ENCODE data around the gene AMPD3.

Gene AMPD3

GRCh38 chr11:10480760-10481159, 25.7 kb downstream of the AMPD3 start:
- no peak overlapping the region for H3K9ac ChIP-seq (ENCODE audit: low read length in 2 of 2)
- no peaks in the 10 kb centered on the region for H3K27me3 ChIP-seq (ENCODE audit: control insufficient read depth in 1 of 2, insufficient read depth in 2 of 2, low read length in 2 of 2)
- no peaks in the 10 kb centered on the region for H3K36me3 ChIP-seq (ENCODE audit: control insufficient read depth in 2 of 2, insufficient read depth in 2 of 2, low read length in 2 of 2)
- no peak overlapping the region for H3K27ac ChIP-seq (ENCODE audit: low read length)
- H3K4me1 ChIP-seq (ENCODE audit: control insufficient read depth, insufficient read depth, low read length), result peaks cover 10% of the 10 kb centered on the region
- H3K4me3 ChIP-seq (ENCODE audit: low read length in 2 of 2), result no peak overlapping the region
- H3K9me3 ChIP-seq (ENCODE audit: control insufficient read depth in 2 of 2, low read length in 2 of 2), result no peaks in the 10 kb centered on the region

GRCh38 chr11:10481560-10482349, 26.7 kb downstream of the AMPD3 start:
- no peaks in the 10 kb centered on the region for H3K27me3 ChIP-seq (ENCODE audit: control insufficient read depth in 1 of 2, insufficient read depth in 2 of 2, low read length in 2 of 2)
- H3K9me3 ChIP-seq (ENCODE audit: control insufficient read depth in 2 of 2, low read length in 2 of 2), result no peaks in the 10 kb centered on the region
- H3K36me3 ChIP-seq (ENCODE audit: control insufficient read depth in 2 of 2, insufficient read depth in 2 of 2, low read length in 2 of 2), result no peaks in the 10 kb centered on the region
- H3K9ac ChIP-seq (ENCODE audit: low read length in 2 of 2), result no peak overlapping the region
- no peak overlapping the region for H3K4me3 ChIP-seq (ENCODE audit: low read length in 2 of 2)
- no peak overlapping the region for H3K27ac ChIP-seq (ENCODE audit: low read length)
- peaks cover 10% of the 10 kb centered on the region for H3K4me1 ChIP-seq (ENCODE audit: control insufficient read depth, insufficient read depth, low read length)

- no peaks in the 10 kb centered on the region for H3K36me3 ChIP-seq (ENCODE audit: control insufficient read depth in 2 of 2, insufficient read depth in 2 of 2, low read length in 2 of 2)
- H3K27ac ChIP-seq (ENCODE audit: low read length), result no peak overlapping the region
- H3K9ac ChIP-seq (ENCODE audit: low read length in 2 of 2), result no peak overlapping the region
- no peaks in the 10 kb centered on the region for H3K27me3 ChIP-seq (ENCODE audit: control insufficient read depth in 1 of 2, insufficient read depth in 2 of 2, low read length in 2 of 2)
- no peaks in the 10 kb centered on the region for H3K9me3 ChIP-seq (ENCODE audit: control insufficient read depth in 2 of 2, low read length in 2 of 2)
- peaks cover 10% of the 10 kb centered on the region for H3K4me1 ChIP-seq (ENCODE audit: control insufficient read depth, insufficient read depth, low read length)
- no peak overlapping the region for H3K4me3 ChIP-seq (ENCODE audit: low read length in 2 of 2)
Observed at GRCh38 chr11:10483174-10483573, 28.1 kb downstream of the AMPD3 start.

- no peaks in the 10 kb centered on the region for H3K9me3 ChIP-seq (ENCODE audit: control insufficient read depth in 2 of 2, low read length in 2 of 2)
- H3K9ac ChIP-seq (ENCODE audit: low read length in 2 of 2), result no peak overlapping the region
- H3K36me3 ChIP-seq (ENCODE audit: control insufficient read depth in 2 of 2, insufficient read depth in 2 of 2, low read length in 2 of 2), result no peaks in the 10 kb centered on the region
- no peak overlapping the region for H3K4me3 ChIP-seq (ENCODE audit: low read length in 2 of 2)
- H3K27me3 ChIP-seq (ENCODE audit: control insufficient read depth in 1 of 2, insufficient read depth in 2 of 2, low read length in 2 of 2), result no peaks in the 10 kb centered on the region
- no peak overlapping the region for H3K27ac ChIP-seq (ENCODE audit: low read length)
- H3K4me1 ChIP-seq (ENCODE audit: control insufficient read depth, insufficient read depth, low read length), result peaks cover 10% of the 10 kb centered on the region
Observed at GRCh38 chr11:10483584-10483983, 28.5 kb downstream of the AMPD3 start.

- Histone ChIP-seq H3K4me1 (ENCODE audit: control insufficient read depth, insufficient read depth, low read length) (peaks cover under 1% of the 10 kb centered on the region), H3K9ac (ENCODE audit: low read length in 2 of 2) (no peak overlapping the region), H3K9me3 (ENCODE audit: control insufficient read depth in 2 of 2, low read length in 2 of 2) (no peaks in the 10 kb centered on the region), H3K27me3 (ENCODE audit: control insufficient read depth in 1 of 2, insufficient read depth in 2 of 2, low read length in 2 of 2) (no peaks in the 10 kb centered on the region), H3K36me3 (ENCODE audit: control insufficient read depth in 2 of 2, insufficient read depth in 2 of 2, low read length in 2 of 2) (no peaks in the 10 kb centered on the region), H3K27ac (ENCODE audit: low read length) (no peak overlapping the region), H3K4me3 (ENCODE audit: low read length in 2 of 2) (no peak overlapping the region)
Observed at GRCh38 chr11:10484461-10485180, 29.6 kb downstream of the AMPD3 start.

GRCh38 chr11:10485646-10486045, 30.6 kb downstream of the AMPD3 start:
- H3K27me3 ChIP-seq (ENCODE audit: control insufficient read depth in 1 of 2, insufficient read depth in 2 of 2, low read length in 2 of 2), result no peaks in the 10 kb centered on the region
- no peak overlapping the region for H3K4me3 ChIP-seq (ENCODE audit: low read length in 2 of 2)
- H3K36me3 ChIP-seq (ENCODE audit: control insufficient read depth in 2 of 2, insufficient read depth in 2 of 2, low read length in 2 of 2), result no peaks in the 10 kb centered on the region
- H3K4me1 ChIP-seq (ENCODE audit: control insufficient read depth, insufficient read depth, low read length), result no peaks in the 10 kb centered on the region
- no peaks in the 10 kb centered on the region for H3K9me3 ChIP-seq (ENCODE audit: control insufficient read depth in 2 of 2, low read length in 2 of 2)
- H3K9ac ChIP-seq (ENCODE audit: low read length in 2 of 2), result no peak overlapping the region
- H3K27ac ChIP-seq (ENCODE audit: low read length), result no peak overlapping the region

- Histone ChIP-seq H3K36me3 (ENCODE audit: control insufficient read depth in 2 of 2, insufficient read depth in 2 of 2, low read length in 2 of 2) (no peaks in the 10 kb centered on the region), H3K9me3 (ENCODE audit: control insufficient read depth in 2 of 2, low read length in 2 of 2) (no peaks in the 10 kb centered on the region), H3K4me3 (ENCODE audit: low read length in 2 of 2) (no peak overlapping the region), H3K27me3 (ENCODE audit: control insufficient read depth in 1 of 2, insufficient read depth in 2 of 2, low read length in 2 of 2) (no peaks in the 10 kb centered on the region), H3K4me1 (ENCODE audit: control insufficient read depth, insufficient read depth, low read length) (peaks cover 4% of the 10 kb centered on the region), H3K9ac (ENCODE audit: low read length in 2 of 2) (no peak overlapping the region), H3K27ac (ENCODE audit: low read length) (no peak overlapping the region)
Observed at GRCh38 chr11:10486161-10486840, 31.2 kb downstream of the AMPD3 start.

GRCh38 chr11:10487002-10487647, 32.1 kb downstream of the AMPD3 start:
- Histone ChIP-seq H3K9ac (ENCODE audit: low read length in 2 of 2) (no peak overlapping the region), H3K36me3 (ENCODE audit: control insufficient read depth in 2 of 2, insufficient read depth in 2 of 2, low read length in 2 of 2) (no peaks in the 10 kb centered on the region), H3K9me3 (ENCODE audit: control insufficient read depth in 2 of 2, low read length in 2 of 2) (no peaks in the 10 kb centered on the region), H3K4me3 (ENCODE audit: low read length in 2 of 2) (no peak overlapping the region), H3K4me1 (ENCODE audit: control insufficient read depth, insufficient read depth, low read length) (peaks cover 4% of the 10 kb centered on the region), H3K27me3 (ENCODE audit: control insufficient read depth in 1 of 2, insufficient read depth in 2 of 2, low read length in 2 of 2) (no peaks in the 10 kb centered on the region), H3K27ac (ENCODE audit: low read length) (no peak overlapping the region)

GRCh38 chr11:10488121-10488933, 33.3 kb downstream of the AMPD3 start:
- no peak overlapping the region for H3K27ac ChIP-seq (ENCODE audit: low read length)

More at GRCh38 chr11:10488121-10488933, 33.3 kb downstream of the AMPD3 start:
- no peaks in the 10 kb centered on the region for H3K36me3 ChIP-seq (ENCODE audit: control insufficient read depth in 2 of 2, insufficient read depth in 2 of 2, low read length in 2 of 2)
- no peak overlapping the region for H3K9ac ChIP-seq (ENCODE audit: low read length in 2 of 2)
- no peaks in the 10 kb centered on the region for H3K9me3 ChIP-seq (ENCODE audit: control insufficient read depth in 2 of 2, low read length in 2 of 2)
- no peaks in the 10 kb centered on the region for H3K27me3 ChIP-seq (ENCODE audit: control insufficient read depth in 1 of 2, insufficient read depth in 2 of 2, low read length in 2 of 2)
- peaks cover 4% of the 10 kb centered on the region for H3K4me1 ChIP-seq (ENCODE audit: control insufficient read depth, insufficient read depth, low read length)
- H3K4me3 ChIP-seq (ENCODE audit: low read length in 2 of 2), result no peak overlapping the region
